Endodermal cell (in vitro differentiated cells): ENCODE results near the gene NCLN. TPM values are rescaled to one million over a fixed set of nuclear protein-coding genes. Genes with fewer than 3 reads are reported as not detected.
"Not testable (repeated sequence)": the region's sequence is repeated elsewhere in the genome, so short reads cannot be mapped to it uniquely, and the experiment has no call there.

Experiments
- DNase-seq: peaks from one replicate; pipeline ENCODE4 v3.0.0-alpha.2; 2017
- H3K27ac ChIP-seq: 2 replicates; pipeline ENCODE4 v1.5.1; 2013; ENCODE audit warnings: mild to moderate bottlenecking, low read depth, low read length, moderate library complexity
- H3K27me3 ChIP-seq: 2 replicates; pipeline ENCODE4 v1.6.1; 2013; ENCODE audit warnings: mild to moderate bottlenecking, low read length, moderate library complexity; ENCODE audit not compliant: insufficient read depth, control insufficient read depth, poor library complexity, severe bottlenecking
- H3K36me3 ChIP-seq: 2 replicates; pipeline ENCODE4 v1.7.0; 2013; ENCODE audit warnings: mild to moderate bottlenecking, low read length, moderate library complexity; ENCODE audit not compliant: control insufficient read depth, insufficient read depth
- H3K4me1 ChIP-seq: one replicate; pipeline ENCODE4 v1.7.0; 2013; ENCODE audit warnings: low read length; ENCODE audit not compliant: control insufficient read depth, insufficient read depth
- H3K4me3 ChIP-seq: 2 replicates; pipeline ENCODE4 v1.5.1; 2013; ENCODE audit warnings: mild to moderate bottlenecking, low read length, moderate library complexity
- H3K9ac ChIP-seq: 2 replicates; pipeline ENCODE4 v1.6.1; 2013; ENCODE audit warnings: mild to moderate bottlenecking, low read length, moderate library complexity; ENCODE audit not compliant: poor library complexity, severe bottlenecking; ENCODE audit errors: extremely low read depth
- H3K9me3 ChIP-seq: 2 replicates; pipeline ENCODE4 v1.6.1; 2013; ENCODE audit warnings: mild to moderate bottlenecking, low read length, moderate library complexity; ENCODE audit not compliant: control insufficient read depth
- H3K27ac Mint-ChIP-seq: 2 replicates; pipeline ENCODE4 v1.8.0; 2020; ENCODE audit warnings: mixed read lengths
- H3K27me3 Mint-ChIP-seq: 2 replicates; pipeline ENCODE4 v1.8.0; 2021; ENCODE audit warnings: mild to moderate bottlenecking, mixed read lengths; ENCODE audit not compliant: insufficient read depth
- H3K36me3 Mint-ChIP-seq: 2 replicates; pipeline ENCODE4 v1.8.0; 2020; ENCODE audit warnings: low read depth, mixed read lengths
- H3K4me1 Mint-ChIP-seq: 2 replicates; pipeline ENCODE4 v1.8.0; 2020; ENCODE audit warnings: mixed read lengths
- H3K4me3 Mint-ChIP-seq: 2 replicates; pipeline ENCODE4 v1.8.0; 2020; ENCODE audit warnings: mild to moderate bottlenecking, moderate library complexity, mixed read lengths
- H3K9me3 Mint-ChIP-seq: 2 replicates; pipeline ENCODE4 v1.8.0; 2020; ENCODE audit warnings: mild to moderate bottlenecking, mixed read lengths
- CTCF ChIP-seq: fragments of 200-600 bp; sonication (generic); conservative IDR thresholded peaks from 2 replicates; pipeline ENCODE4 v1.5.0; 2021; ENCODE audit warnings: antibody characterized with exemption, mild to moderate bottlenecking
- WGBS, 2 experiments: methylation state at CpG; one replicate each; pipeline versions ENCODE4 v1.1.5 to v1.1.7; 2013; ENCODE audit warnings: missing lambda C conversion rate in 2 of 2, mixed read lengths in 1 of 2; ENCODE audit not compliant: insufficient coverage in 1 of 2, insufficient read length in 1 of 2; 5-methylcytosine and 5-hydroxymethylcytosine counted together
- total RNA-seq, 2 donors: library from RNA; stranded (reverse); fragmentation: NEBNext Ultra II Directional in 1 of 2; extraction: Animal tissue kit (Norgen Biotek cat#: 25700) in 1 of 2; gene quantifications; 2 replicates in 1 of 2; 3 replicates in 1 of 2; pipeline ENCODE4 v1.2.1, GENCODE V29; 2021

The NCLN gene
- total RNA-seq, 2 donors from 2014 or later = 80.6 to 91.2 TPM

GRCh38 chr19:3190470-3190770 is 4.7 kb downstream of the NCLN start:
- no peaks in the 10 kb centered on the region for H3K9me3 ChIP-seq
- no peak overlapping the region for H3K4me3 ChIP-seq
- no peak for TF ChIP-seq CTCF
- H3K27ac ChIP-seq = no peak overlapping the region
- H3K4me1 Mint-ChIP-seq = peaks cover 7% of the 10 kb centered on the region
- H3K4me1 ChIP-seq = no peaks in the 10 kb centered on the region
- WGBS, 2 experiments = 95 to 96% methylated on average over 10 to 18 of the region's 18 CpGs
- H3K36me3 ChIP-seq = peaks cover 16% of the 10 kb centered on the region
- DNase-seq = no peak
- no peaks in the 10 kb centered on the region for H3K9me3 Mint-ChIP-seq
- peaks cover 28% of the 10 kb centered on the region for H3K36me3 Mint-ChIP-seq
- no peaks in the 10 kb centered on the region for H3K27me3 Mint-ChIP-seq
- H3K27me3 ChIP-seq = no peaks in the 10 kb centered on the region
- no peak overlapping the region for H3K4me3 Mint-ChIP-seq
- no peak overlapping the region for H3K9ac ChIP-seq
- no peak overlapping the region for H3K27ac Mint-ChIP-seq

DNA sequence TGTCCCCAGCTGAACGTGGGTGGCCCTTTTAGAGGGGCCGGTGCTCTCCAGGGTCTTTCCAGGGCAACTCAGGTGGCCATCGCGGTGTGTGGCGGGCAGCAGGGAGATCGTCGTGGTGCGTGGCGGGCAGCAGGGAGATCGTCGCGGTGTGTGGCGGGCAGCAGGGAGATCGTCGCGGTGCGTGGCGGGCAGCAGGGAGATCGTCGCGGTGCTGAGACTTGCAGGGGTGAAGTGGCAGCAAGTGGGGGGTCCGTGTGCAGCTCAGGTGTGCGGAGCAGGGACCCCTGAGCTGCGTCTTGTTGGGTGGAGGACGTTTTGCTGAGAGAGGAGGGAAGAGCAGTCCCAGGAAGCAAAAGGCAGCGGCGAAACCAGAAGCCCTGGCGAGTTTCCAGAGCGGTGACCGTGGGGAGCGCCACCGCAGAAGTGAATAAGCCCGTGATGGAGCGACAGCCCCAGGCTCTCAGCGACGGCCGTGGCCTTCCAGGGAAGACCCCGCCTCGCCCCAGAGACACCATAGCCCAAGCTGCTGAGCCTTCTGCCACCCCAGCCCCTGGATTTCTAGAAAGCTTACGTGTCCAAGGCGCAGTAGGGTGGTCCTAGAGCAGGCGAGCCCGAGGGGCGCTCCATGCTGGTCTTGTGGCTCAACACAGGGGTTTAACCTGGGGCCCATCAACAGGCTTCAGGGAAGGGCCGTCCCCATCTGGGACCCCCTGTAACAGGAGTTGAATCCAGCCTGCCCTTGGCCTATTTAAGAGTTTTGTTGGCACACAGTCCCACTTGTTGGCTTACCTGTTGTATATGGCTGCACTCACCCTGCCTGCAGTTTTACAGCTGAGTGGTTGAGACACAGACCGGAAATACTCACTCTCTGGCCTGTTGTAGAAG is 5.4 kb downstream of the NCLN start:
- Histone ChIP-seq H3K36me3 (peaks cover 16% of the 10 kb centered on the region), H3K27me3 (no peaks in the 10 kb centered on the region), H3K27ac (no peak overlapping the region), H3K4me1 (no peaks in the 10 kb centered on the region), H3K9me3 (no peaks in the 10 kb centered on the region), H3K9ac (no peak overlapping the region), H3K4me3 (no peak overlapping the region)
- no peaks in the 10 kb centered on the region for H3K9me3 Mint-ChIP-seq
- DNase-seq = no peak
- H3K36me3 Mint-ChIP-seq = peaks cover 31% of the 10 kb centered on the region
- H3K27me3 Mint-ChIP-seq = no peaks in the 10 kb centered on the region
- TF ChIP-seq CTCF = no peak
- H3K4me3 Mint-ChIP-seq = no peak overlapping the region
- peaks cover 7% of the 10 kb centered on the region for H3K4me1 Mint-ChIP-seq
- 89 to 96% methylated on average over 26 to 46 of the region's 46 CpGs for WGBS, 2 experiments
- H3K27ac Mint-ChIP-seq = peak overlapping the region; percentile 65

DNA sequence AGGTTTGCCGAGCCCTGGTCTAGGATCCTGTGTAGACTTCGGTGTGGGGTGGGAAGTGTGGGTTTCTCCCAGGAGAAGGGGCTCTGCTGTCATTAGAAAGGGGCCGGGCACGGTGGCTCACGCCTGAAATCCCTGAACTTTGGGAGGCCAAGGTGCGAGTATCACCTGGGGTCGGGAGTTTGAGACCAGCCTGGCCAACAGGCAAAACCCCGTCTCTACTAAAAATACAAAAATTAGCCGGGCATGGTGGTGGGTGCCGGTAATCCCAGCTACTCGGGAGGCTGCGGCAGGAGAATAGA is 6.0 kb downstream of the NCLN start:
- H3K27ac ChIP-seq, H3K4me3 ChIP-seq, H3K27me3 Mint-ChIP-seq, H3K9me3 ChIP-seq, H3K9ac ChIP-seq, H3K9me3 Mint-ChIP-seq, H3K4me3 Mint-ChIP-seq, H3K27ac Mint-ChIP-seq, H3K27me3 ChIP-seq, DNase-seq, H3K4me1 Mint-ChIP-seq, H3K4me1 ChIP-seq: not testable (repeated sequence)
- peaks cover 31% of the 10 kb centered on the region for H3K36me3 Mint-ChIP-seq
- WGBS, 2 experiments = 93 to 97% methylated on average over 12 of the region's 12 CpGs
- peaks cover 16% of the 10 kb centered on the region for H3K36me3 ChIP-seq

GRCh38 chr19:3192228-3192635 is 6.5 kb downstream of the NCLN start:
- H3K27ac ChIP-seq = no peak overlapping the region
- Mint-ChIP-seq H3K4me3 (no peak overlapping the region), H3K4me1 (peaks cover under 1% of the 10 kb centered on the region), H3K27me3 (no peaks in the 10 kb centered on the region), H3K36me3 (peaks cover 31% of the 10 kb centered on the region), H3K27ac (no peak overlapping the region), H3K9me3 (no peaks in the 10 kb centered on the region)
- H3K4me1 ChIP-seq = no peaks in the 10 kb centered on the region
- peaks cover 16% of the 10 kb centered on the region for H3K36me3 ChIP-seq
- no peaks in the 10 kb centered on the region for H3K27me3 ChIP-seq
- H3K9ac ChIP-seq = no peak overlapping the region
- no peak overlapping the region for H3K4me3 ChIP-seq
- TF ChIP-seq CTCF = no peak
- no peaks in the 10 kb centered on the region for H3K9me3 ChIP-seq
- WGBS, 2 experiments = 95 to 96% methylated on average over 22 to 32 of the region's 32 CpGs
- no peak for DNase-seq
